ENCODE data around the gene ZCCHC3.

Gene ZCCHC3

GRCh38 chr20:346640-347316 is 49.4 kb downstream of the ZCCHC3 start, which contains the start of gene NRSN2:
Gene NRSN2, plus strand, starts transcription at chr20:347111. Its CDS starts 2,533 bp downstream, at chr20:349644.
- DNase-seq (ENCODE audit: low read depth), result no peak

- DNase-seq (ENCODE audit: low read depth), result no peak
Observed at GRCh38 chr20:347317-347639, 49.9 kb downstream of the ZCCHC3 start.

GRCh38 chr20:347640-348484 is 50.5 kb downstream of the ZCCHC3 start:
- peak; percentile 71 for DNase-seq (ENCODE audit: low read depth)

- DNase-seq (ENCODE audit: low read depth), result no peak
Observed at GRCh38 chr20:348972-349841, 51.8 kb downstream of the ZCCHC3 start.

Data from activated T-cell treated with anti-CD3 and anti-CD28 coated beads for 48 hours (primary cell).